Ishikawa (cell line): ENCODE data around the gene IDH2.

Experiments used
- CEBPB ChIP-seq: IDR thresholded peaks from 2 replicates; pipeline ENCODE4 v1.6.1; 2012
- EGR1 ChIP-seq: IDR thresholded peaks from 2 replicates; pipeline ENCODE4 v1.6.1; 2012
- EP300 ChIP-seq: IDR thresholded peaks from 2 replicates; pipeline ENCODE4 v1.6.1; 2012; ENCODE audit warnings: borderline replicate concordance
- FOXM1 ChIP-seq: IDR thresholded peaks from 2 replicates; pipeline ENCODE4 v1.6.1; 2012; ENCODE audit warnings: low read depth, borderline replicate concordance
- MAX ChIP-seq: IDR thresholded peaks from 2 replicates; pipeline ENCODE4 v1.6.1; 2012
- RAD21 ChIP-seq: IDR thresholded peaks from 2 replicates; pipeline ENCODE4 v1.6.1; 2012; ENCODE audit warnings: low read depth
- REST ChIP-seq: IDR thresholded peaks from 2 replicates; pipeline ENCODE4 v1.6.1; 2012; ENCODE audit warnings: low read depth, mild to moderate bottlenecking
- TAF1 ChIP-seq: IDR thresholded peaks from 2 replicates; pipeline ENCODE4 v1.6.1; 2012; ENCODE audit warnings: low read depth, mild to moderate bottlenecking
- TCF12 ChIP-seq: IDR thresholded peaks from 2 replicates; pipeline ENCODE4 v1.6.1; 2012; ENCODE audit warnings: low read depth
- TEAD4 ChIP-seq: IDR thresholded peaks from 2 replicates; pipeline ENCODE4 v1.6.1; 2012
- USF1 ChIP-seq: IDR thresholded peaks from 2 replicates; pipeline ENCODE4 v1.6.1; 2012

- TF ChIP-seq TCF12, result no peak
- TF ChIP-seq EP300, result no peak
- TF ChIP-seq FOXM1, result no peak
- TF ChIP-seq RAD21, result peak; percentile 77
- no peak for TF ChIP-seq TAF1
- no peak for TF ChIP-seq REST
- TF ChIP-seq TEAD4, result no peak
- TF ChIP-seq MAX, result no peak
- no peak for TF ChIP-seq CEBPB
- no peak for TF ChIP-seq USF1
- TF ChIP-seq EGR1, result no peak
These were observed 31.0 kb downstream of the IDH2 start for GRCh38 chr15:90071220-90071807.
